Fibroblast of peridontal ligament (primary cell): ENCODE results near the gene BPIFB3.
"Not testable (repeated sequence)": the region's sequence is repeated elsewhere in the genome, so short reads cannot be mapped to it uniquely, and the experiment has no call there.

Experiments
- DNase-seq: peaks from one replicate; pipeline ENCODE4 v3.0.0-alpha.2; 2010; ENCODE audit errors: extremely low read depth

Gene BPIFB3

DNA sequence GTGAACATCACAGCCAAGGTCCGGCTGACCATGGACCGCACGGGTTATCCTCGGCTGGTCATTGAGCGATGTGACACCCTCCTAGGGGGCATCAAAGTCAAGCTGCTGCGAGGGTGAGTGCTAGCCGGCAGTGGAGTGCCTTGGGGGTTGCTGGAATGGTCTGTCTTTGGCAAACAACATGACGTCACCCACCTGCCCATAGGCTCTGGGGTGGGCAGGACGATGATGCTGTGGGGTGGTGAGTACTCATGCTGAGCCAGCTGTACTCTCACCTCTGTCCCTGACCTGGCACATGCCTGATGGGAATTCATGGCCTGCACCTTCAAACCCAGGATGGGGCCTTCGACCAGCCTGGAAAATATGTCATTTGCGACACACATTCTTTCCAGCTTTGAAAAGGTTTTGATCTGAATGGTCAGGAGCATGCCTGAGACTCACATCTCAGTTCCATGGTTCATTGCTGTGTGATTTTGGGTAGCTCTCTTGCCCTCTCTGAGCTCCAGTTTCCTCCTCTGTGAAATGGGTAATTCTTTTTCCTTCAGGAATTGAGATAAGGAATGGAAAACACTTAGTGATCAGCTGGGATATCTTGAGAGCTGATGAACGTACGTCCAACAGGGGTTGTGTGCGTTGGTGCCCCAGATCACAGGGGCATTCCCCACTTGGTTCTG is 32.5 kb downstream of the BPIFB3 start:
- no peak for DNase-seq

DNA sequence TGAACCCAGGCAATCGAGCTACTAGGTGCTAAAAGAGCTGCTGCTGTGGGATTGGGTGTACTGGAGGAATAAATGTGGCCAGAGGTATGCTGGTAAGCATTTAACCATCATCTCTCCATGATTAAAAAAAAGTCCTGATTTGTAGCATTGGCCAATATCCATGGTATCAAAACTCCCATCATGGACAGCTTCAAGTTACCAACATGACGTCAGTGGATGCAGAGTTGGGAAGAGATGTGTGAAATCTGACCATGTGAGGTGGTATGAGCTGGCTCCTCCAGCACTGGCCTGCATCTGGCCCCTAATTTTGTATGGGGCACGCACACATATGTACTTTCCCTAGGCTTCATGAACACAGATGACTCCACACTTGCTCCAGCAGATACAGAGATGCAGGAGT is 37.4 kb downstream of the BPIFB3 start:
- DNase-seq, result no peak

DNA sequence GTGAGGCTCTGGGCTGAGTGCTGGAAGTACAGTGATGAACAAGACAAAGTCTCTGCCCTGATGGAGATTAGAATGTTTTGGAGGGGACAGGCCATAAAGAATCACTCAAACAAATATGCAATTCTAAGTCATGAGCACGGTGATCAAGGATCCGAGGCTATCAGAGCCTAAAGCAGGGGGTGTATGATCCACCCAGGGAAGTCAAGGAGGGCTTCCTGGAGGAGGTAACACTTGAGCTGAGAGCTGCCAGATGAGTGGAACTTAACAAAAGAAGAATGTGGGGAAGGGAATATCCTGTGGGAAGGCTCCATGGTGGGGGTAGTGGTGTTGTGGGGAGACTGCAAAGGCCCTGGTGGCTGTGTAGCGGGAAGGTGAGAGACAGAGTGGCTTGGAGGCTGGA is 38.0 kb downstream of the BPIFB3 start:
- no peak for DNase-seq

DNA sequence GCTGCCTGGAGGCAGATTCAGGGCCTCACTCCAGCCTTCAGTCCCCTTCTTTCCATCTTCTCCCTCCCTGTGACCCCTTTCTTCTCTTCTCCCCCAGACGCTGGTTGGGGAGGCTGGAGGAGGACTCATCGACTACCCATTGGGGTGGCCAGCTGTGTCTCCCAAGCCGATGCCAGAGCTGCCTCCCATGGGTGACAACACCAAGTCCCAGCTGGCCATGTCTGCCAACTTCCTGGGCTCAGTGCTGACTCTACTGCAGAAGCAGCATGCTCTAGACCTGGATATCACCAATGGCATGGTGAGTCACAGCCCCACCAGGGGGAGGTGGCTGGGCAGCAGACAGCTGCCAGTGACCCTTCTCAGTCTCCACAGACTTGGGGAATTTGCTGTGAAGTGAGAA is 38.7 kb downstream of the BPIFB3 start:
- DNase-seq, result no peak

DNA sequence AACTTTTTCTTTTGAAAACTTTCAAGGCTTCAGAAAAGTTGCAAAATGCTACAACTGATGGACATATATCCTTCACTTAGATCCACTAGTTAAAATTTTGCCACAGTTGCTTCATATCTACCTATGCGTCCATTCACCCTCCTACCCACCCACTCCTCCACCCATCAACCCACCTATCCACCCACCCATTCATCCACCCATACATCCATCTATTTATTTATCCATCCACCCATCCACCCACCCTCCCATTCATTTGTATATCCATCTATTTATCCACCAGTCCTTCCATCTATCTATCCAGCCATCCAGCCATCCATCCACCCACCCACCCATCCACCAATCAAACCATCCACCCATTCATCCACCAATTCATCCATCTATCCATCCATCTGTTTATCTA is 39.4 kb downstream of the BPIFB3 start:
- DNase-seq, result no peak

DNA sequence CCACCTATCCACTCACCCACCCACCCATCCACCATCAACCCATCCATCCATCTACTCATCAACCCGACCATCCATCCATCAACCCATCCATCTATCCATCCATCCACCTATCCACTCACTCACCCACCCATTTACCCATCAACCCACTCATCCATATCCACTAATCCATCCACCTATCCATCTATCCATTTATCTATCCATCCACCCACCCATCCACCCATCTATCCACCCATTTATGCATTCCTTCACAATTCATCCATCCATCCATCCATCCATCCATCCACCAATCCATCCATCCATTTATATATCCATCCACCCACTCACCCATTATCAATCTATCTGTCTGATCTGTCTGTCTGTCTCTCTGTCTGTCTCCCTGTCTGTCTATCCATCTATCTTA is 39.9 kb downstream of the BPIFB3 start:
- DNase-seq, result no peak

DNA sequence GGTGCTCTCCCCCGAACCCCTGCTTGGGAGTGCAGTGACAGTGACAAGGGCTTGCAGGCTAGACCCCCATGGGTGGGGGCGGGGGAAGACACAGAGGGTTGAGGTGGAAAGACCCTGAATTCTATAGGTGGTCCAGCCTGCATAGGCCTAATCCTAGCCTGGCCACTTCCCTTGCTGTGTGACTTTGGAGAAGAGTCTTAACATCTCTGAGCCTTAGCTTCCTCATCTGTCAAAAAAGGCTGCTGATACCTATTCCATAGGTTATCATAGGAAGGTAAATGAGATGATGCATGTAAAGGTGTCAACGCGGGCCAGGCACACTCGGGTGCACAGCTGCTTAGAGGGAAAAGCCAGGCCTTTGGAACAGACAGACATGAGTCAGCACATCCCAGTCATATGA is 41.5 kb downstream of the BPIFB3 start:
- DNase-seq, result no peak

DNA sequence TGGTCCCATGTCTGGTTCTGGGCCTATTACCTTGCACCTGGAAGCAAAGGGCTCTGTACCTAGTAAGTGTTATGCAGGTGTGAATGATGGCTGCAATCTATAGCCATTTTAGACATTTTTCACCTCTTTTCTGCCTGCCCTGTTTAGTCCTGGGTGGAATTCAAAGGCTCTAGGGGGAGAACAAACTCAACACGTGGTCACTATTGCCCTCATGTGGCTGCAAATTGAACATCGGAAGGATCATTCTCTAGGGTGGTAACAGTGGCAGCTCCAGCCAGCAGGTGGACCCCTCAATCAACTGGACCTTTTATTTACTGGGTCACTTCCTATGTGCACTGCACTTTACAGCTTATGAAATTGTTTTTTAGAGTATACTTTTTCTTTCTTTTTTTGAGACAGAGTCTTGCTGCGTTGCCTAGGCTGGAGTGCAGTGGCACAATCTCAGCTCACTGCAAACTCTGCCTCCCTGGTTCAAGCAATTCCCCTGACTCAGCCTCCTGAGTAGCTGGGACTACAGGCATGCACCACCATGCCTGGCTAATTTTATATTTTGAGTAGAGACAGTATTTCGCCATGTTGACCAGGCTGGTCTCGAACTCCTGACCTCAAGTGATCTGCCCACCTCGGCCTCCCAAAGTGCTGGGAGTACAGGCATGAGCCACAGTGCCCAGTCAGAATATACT is 42.3 kb downstream of the BPIFB3 start:
- DNase-seq, result peak; percentile 38

DNA sequence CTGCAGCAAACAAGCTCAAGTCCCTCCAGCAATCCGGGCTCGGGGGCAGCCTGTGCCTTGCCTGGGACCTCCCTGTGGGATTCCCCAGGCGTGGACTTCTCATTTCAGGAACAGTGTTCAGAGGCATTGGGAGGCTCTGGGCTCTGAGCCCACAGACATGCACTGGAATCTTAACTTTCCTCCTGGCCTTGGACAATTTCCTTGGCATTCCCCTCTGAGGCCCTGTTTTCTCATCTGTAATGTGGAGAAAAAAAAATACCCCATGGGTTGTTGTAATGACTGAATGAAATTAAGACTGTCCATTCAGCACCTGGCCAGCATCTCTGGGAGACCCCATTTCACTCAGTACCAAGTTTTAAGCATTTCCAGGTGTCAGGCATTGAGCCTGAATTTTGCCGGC is 43.3 kb downstream of the BPIFB3 start:
- DNase-seq, result no peak

DNA sequence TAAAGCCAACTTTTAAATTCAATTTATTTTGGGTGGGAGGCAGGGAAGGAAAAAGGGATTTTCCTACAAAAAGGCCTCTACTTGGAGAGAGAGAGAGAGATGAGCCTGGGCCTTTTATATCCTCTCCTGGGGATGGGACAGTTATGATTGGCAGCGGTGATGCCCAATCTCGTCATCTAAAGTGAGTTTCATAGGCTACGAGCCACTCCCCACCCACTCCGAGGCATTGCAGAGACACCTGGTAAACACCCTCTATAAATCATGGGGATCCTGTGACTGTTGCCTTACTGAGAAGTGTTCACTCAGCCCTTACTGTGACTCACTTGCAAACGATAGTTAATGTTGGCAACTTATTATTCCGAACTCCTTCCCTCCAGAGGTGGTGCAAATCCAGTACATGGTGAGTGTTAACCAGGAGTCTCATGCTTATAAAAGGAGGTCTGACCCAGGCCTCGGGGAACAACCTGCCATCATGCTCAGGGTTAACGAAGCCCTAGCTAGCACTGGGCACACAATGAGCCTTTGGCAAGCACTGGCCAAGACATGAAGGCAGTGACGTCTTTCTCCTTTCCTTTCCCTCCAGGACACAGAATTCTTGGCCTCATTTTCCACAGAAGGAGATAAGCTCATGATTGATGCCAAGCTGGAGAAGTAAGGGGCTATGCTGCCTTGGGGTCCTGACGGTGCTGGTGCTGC is 46.3 kb downstream of the BPIFB3 start:
- no peak for DNase-seq

DNA sequence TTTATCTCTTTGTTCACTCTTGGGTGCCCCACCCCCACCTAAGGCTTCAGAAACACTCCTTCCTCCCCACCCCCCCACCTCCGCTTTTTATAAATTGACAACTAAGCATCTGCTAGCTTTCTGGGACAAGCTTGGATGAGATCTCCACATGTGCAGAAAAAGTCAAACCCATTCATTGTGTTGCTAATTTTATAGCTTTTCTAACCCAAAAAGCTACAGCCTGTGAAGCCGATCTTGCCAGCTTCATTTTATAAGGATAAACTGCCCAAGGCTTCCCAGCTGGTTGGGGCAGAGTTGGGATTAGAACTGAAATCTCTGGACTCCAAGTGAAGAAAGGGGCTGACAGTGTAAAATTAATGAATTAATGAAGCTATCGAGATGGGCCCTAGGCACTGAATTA is 49.9 kb downstream of the BPIFB3 start:
- no peak for DNase-seq

DNA sequence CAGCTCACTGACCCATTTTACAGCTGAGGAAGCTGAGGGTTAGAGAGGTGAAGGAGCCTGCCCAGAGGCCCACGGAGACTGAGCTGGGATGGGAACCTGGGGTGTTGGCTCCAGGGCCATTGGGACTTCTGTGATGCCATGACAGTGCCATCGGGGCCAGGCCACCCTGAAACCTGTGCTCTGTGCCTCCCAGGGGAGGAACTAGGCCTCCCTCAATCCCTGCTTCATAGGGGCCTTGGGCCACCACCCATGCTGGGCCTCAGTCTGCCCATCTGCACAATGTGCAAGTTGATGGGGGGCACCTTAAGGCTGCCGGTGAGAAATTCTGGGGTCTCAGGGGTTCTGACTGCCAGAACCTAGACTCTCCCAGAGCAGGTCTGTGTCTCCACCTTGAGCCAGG is 50.6 kb downstream of the BPIFB3 start:
- no peak for DNase-seq

DNA sequence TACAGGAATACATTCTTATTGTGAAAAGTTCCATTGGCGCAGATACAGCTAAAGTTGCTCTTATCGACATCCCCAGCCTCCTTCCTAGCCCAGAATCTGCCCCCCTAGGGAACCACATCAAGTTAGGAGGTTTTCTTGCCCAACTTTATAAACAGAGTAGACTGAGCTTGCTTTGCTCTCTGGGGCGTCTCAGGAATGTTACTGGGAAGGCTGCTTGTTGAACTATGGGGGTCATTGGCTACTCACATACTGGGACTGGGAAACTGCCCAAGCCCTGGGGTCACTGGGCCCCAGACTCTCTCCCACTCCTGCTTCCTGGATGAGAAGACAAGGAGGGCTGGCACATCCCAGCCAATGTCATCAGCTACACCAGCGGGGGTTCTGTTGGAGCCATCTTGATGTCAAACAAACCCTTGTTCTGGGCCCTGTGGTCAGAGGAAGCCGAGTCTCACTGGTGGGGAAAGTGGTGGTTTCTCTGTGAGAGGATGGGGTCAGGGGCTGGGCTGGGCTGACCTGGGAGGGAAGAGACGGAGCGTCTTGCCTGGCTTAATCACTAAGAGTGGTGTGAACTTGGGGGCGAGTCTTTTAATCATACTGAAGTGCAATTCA is 51.7 kb downstream of the BPIFB3 start:
- DNase-seq, result no peak

DNA sequence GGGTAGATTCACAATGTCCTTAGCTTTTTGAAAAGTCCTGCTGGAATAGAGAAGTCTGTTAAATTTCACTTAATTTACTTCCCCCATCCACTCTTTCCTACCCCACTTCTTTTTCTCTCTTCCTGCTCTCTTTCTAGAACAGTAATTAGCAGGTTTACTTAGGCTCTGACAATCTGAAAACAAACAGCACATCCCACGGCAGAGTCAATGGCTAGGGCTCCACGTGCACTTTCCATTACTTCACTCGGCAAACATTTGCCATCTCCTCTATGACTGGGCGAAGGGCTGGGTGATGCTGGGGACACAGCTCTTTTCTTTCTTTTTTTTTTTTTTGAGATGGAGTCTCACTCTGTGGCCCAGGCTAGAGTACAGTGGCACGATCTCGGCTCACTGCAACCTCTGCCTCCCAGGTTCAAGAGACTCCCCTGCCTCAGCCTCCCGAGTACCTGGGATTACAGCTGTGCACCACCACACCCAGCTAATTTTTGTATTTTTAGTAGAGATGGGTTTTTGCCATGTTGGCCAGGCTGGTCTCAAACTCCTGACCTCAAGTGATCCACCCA is 52.4 kb downstream of the BPIFB3 start:
- not testable (repeated sequence) for DNase-seq

DNA sequence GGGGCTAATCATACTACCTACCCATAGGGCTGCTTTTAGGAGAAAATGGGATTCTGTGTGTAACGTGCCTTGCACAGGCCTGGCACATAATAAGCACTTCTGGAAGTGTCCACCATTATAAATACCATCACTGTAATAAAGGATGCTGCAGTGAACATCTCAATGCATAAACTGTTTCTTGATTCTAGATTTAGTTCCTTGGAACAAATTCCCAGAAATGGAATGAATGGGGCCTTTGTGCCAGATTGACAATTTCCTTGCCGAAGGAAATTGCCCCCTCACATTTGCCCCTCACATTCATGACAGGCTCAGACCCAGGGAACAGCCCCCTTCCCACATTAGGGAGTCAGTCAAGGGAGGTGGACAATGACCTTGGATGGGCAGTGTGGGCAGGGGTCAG is 55.0 kb downstream of the BPIFB3 start:
- DNase-seq, result no peak

DNA sequence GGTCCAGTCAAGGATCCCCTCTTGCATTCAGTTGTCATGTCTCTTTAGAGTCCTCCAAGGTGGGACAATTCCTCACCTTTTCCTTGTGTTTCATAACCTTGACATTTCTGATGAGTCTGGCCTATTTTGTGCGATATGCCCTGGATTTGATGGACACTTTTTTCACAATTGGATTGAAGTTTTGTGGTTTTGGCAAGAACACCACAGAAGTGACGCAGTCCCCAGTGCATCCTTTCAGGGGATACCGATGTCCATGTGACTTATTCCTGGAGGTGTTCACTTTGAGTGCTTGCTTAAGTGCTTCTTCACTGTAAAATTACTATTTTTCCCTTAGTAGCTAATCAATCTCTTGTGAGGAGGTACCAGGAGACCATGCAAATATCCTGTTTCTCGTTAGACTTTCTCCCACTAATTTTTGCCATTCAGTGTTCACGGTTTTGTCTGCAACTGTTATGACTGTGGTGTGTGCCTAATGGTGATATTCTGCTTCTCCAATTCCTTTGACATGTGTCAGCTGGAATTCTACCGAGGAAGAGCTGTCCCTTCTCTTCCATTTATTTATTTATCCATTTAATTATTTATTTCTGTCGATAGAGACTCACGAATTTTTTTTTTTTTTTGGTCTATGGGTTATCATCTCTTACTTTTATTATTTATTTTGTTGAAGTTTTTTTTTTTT is 56.6 kb downstream of the BPIFB3 start:
- DNase-seq, result no peak

DNA sequence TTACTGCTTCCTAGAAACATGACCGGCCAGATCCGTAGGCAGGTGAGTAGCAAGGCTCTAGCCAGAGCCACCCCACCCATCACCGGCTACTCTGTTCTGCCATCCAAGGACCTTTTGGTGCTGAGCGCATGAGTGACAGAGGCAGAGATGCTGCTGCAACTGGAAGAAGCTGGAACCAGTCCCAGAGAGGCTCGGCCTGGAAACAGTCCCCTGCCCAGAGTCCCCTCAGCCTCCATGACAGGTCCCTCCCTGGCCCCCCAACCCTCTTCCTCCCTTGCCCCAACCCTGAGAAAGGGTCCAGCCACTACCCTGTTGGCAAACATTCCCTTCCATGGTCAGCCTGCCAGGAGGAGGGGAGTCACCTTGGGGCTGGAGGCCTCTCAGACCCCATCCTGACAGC is 57.6 kb downstream of the BPIFB3 start:
- no peak for DNase-seq

DNA sequence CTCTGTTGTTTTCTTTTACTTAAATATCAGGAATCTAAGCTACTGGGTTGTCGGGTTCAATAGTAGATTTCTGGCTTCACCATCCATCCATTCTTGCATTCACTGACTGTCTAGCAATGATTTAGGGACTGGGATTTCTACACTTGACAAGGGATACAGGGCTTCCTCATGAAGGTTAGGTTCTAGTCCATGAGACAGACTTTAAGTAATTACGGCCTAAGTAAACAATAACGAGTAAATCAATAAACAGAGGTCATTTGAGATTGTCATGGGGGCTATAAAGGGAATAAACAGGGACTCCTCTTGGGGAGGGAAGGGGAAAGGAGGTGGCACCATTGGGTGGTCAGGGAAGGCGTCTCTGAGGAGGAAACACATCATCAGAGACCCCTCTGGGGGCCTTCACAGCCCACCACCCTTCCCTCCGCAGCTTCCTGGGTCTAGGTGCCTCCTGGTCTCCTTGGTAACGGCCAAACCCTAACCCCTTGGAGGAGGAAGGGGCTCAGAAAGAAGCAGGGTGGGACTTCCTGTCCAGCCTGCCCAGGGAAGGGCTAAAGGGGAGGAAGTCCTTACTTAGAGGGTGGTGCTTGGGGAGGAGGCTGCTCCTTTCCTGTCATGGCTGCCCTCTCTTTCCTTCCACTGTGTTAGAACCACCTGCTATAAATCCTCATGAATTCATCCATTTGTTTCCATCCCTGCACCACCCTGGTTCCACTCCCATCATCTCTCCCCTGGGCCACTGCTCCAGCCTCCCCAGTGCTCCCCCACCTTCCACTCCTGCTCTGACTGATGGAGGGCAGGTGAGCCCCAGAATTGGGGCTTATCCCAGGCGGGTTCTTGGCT is 59.1 kb downstream of the BPIFB3 start:
- DNase-seq, result no peak

DNA sequence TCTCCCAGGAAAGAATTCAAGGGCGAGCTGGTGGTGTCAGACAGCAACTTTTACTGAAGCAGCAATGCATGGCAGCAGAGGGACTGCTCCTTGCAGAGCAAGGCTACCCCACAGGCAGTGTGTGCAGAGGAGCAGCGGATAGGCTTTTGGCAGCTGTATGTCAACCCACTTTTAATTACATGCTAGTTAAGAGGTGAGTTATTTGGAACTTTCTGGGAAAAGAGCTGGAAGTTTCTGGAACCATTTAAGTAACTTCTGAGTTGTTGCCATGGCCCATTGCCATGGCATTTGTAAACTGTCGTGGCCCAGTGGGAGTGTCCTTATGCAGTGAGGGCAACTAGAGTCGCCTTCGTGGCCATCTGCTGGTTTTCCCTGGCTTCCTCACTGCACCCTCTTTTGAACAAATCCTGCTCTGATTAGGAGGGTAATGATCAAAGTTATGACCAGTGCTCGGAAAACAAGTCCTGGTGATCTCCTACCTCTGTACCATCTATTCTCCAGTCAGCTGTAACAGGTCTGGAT is 59.7 kb downstream of the BPIFB3 start:
- DNase-seq, result no peak

DNA sequence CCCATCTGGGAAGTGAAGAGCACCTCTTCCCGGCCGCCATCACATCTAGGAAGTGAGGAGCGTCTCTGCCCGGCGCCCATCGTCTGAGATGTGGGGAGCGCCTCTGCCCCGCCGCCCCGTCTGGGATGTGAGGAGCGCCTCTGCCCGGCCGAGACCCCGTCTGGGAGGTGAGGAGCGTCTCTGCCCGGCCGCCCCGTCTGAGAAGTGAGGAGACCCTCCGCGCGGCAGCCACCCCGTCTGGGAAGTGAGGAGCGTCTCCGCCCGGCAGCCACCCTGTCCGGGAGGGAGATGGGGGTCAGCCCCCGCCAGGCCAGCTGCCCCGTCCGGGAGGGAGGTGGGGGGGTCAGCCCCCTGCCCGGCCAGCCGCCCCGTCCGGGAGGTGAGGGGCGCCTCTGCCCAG is 61.8 kb downstream of the BPIFB3 start:
- not testable (repeated sequence) for DNase-seq
